ENCODE measurements around the gene MCF2.

DNA sequence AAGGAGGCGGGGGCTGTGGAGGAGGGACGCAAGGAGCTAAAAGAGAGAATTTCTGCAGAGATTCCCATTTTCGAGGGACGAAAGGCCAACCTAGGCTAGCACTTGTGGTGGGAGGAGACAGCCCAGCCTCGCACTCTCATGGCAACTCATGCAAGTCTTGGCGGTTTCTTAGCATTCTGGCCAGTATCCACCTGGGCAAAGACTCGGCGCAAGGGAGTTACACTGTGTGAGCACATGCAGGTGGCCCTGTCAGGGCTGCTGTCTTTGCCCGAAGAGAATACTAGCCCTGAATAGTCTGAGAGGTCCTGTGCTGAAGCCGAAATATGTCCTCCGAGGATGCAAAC lies 15.5 kb downstream of the MCF2 start:
- TF ChIP-seq, protein P1, sequence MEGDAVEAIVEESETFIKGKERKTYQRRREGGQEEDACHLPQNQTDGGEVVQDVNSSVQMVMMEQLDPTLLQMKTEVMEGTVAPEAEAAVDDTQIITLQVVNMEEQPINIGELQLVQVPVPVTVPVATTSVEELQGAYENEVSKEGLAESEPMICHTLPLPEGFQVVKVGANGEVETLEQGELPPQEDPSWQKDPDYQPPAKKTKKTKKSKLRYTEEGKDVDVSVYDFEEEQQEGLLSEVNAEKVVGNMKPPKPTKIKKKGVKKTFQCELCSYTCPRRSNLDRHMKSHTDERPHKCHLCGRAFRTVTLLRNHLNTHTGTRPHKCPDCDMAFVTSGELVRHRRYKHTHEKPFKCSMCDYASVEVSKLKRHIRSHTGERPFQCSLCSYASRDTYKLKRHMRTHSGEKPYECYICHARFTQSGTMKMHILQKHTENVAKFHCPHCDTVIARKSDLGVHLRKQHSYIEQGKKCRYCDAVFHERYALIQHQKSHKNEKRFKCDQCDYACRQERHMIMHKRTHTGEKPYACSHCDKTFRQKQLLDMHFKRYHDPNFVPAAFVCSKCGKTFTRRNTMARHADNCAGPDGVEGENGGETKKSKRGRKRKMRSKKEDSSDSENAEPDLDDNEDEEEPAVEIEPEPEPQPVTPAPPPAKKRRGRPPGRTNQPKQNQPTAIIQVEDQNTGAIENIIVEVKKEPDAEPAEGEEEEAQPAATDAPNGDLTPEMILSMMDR (conservative IDR thresholded peaks at IDR 0.05; ENCODE audit: low read depth, low read length): no peak
- TF ChIP-seq RCOR1 (IDR thresholded peaks at IDR 0.05; ENCODE audit: insufficient replicate concordance, low read length): no peak
- TF ChIP-seq POLR2A (IDR thresholded peaks at IDR 0.05; ENCODE audit: low read depth, low read length): no peak
- no peak for TF ChIP-seq RFX5 (IDR thresholded peaks at IDR 0.05; ENCODE audit: low read depth, low read length)
- TF ChIP-seq MAZ (IDR thresholded peaks at IDR 0.05; ENCODE audit: borderline replicate concordance, low read depth, low read length): no peak
- no peak for TF ChIP-seq RAD21 (IDR thresholded peaks at IDR 0.05; ENCODE audit: low read length)
- no peak for TF ChIP-seq FOS (IDR thresholded peaks at IDR 0.05; ENCODE audit: low read depth, low read length)
- no peak for TF ChIP-seq MXI1 (IDR thresholded peaks at IDR 0.05; ENCODE audit: borderline replicate concordance, low read depth, low read length)
- no peak for TF ChIP-seq MAFK (IDR thresholded peaks at IDR 0.05; ENCODE audit: low read depth, low read length)
- TF ChIP-seq CEBPB (IDR thresholded peaks at IDR 0.05; ENCODE audit: low read depth, low read length): no peak
- TF ChIP-seq SMC3 (IDR thresholded peaks at IDR 0.05; ENCODE audit: low read depth, low read length): no peak
- TF ChIP-seq, protein P2, sequence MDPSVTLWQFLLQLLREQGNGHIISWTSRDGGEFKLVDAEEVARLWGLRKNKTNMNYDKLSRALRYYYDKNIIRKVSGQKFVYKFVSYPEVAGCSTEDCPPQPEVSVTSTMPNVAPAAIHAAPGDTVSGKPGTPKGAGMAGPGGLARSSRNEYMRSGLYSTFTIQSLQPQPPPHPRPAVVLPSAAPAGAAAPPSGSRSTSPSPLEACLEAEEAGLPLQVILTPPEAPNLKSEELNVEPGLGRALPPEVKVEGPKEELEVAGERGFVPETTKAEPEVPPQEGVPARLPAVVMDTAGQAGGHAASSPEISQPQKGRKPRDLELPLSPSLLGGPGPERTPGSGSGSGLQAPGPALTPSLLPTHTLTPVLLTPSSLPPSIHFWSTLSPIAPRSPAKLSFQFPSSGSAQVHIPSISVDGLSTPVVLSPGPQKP (IDR thresholded peaks at IDR 0.05; ENCODE audit: borderline replicate concordance, low read depth, low read length): no peak
- TF ChIP-seq BHLHE40 (IDR thresholded peaks at IDR 0.05; ENCODE audit: low read depth, low read length): no peak
- TF ChIP-seq, protein P3, sequence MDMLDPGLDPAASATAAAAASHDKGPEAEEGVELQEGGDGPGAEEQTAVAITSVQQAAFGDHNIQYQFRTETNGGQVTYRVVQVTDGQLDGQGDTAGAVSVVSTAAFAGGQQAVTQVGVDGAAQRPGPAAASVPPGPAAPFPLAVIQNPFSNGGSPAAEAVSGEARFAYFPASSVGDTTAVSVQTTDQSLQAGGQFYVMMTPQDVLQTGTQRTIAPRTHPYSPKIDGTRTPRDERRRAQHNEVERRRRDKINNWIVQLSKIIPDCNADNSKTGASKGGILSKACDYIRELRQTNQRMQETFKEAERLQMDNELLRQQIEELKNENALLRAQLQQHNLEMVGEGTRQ (IDR thresholded peaks at IDR 0.05; ENCODE audit: low read depth, low read length): no peak
